Hepatocyte (in vitro differentiated cells): ENCODE measurements around the gene ARAP3.

Source experiments
- CTCF ChIP-seq: fragments of 200-600 bp; sonication (generic); IDR thresholded peaks from 2 replicates; pipeline ENCODE4 v1.5.1; 2016; ENCODE audit warnings: antibody characterized with exemption, mild to moderate bottlenecking; ENCODE audit not compliant: poor library complexity
- EZH2 ChIP-seq: fragments of 200-600 bp; sonication (generic); IDR thresholded peaks from 2 replicates; pipeline ENCODE4 v1.6.1; 2016; ENCODE audit warnings: antibody characterized with exemption, mild to moderate bottlenecking, borderline replicate concordance
- EZH2phosphoT487 ChIP-seq: fragments of 200-600 bp; sonication (generic); IDR thresholded peaks from one replicate; pipeline ENCODE4 v1.6.1; 2018; ENCODE audit warnings: antibody characterized with exemption, mild to moderate bottlenecking, low read depth, moderate library complexity; ENCODE audit not compliant: unreplicated experiment, severe bottlenecking

- TF ChIP-seq CTCF: no peak
- no peak for TF ChIP-seq EZH2
- no peak for TF ChIP-seq EZH2phosphoT487
Measured at GRCh38 chr5:141683596-141684141, 1.6 kb upstream of the ARAP3 start.
